HG03139 (cell line): ENCODE measurements around the gene CHST6.
"Not testable (repeated sequence)": the region's sequence is repeated elsewhere in the genome, so short reads cannot be mapped to it uniquely, and the experiment has no call there.

Experiments
- ATAC-seq: cut with Tn5 transposase; IDR thresholded peaks from one replicate; pipeline ENCODE4 v1.9.1; 2021; ENCODE audit not compliant: unreplicated experiment

The CHST6 gene

DNA sequence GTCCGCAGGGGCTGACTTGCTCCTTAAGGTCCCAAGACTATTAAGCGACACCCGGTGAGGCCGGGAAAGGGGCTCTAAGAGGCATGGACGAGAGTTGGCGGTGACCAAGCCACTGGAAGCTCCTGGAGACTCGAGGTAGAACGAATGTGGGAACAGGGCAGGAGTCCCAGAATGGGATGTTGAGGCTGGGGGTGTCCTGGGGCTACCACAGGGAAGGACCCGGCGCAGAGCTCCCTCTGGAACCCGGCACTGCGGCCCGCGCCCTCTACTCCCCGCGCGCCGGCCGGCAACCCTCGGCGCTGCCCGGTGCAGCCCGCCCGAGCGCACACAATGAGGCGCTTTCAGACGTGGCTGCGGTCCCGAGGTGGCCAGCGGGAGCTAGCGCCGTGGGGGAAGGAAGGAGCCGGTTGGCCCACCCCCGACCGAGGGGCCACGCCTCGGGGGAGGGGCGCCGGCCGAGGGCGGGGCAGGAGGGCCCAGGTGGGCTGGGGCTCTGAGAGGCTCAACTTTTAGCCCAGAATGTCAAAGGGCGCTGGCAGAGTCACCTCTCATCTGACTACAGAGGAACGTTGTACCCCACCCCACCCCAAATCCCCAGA, at the start of gene CHST6:
CHST6 (minus strand) TSS at position 366 of the 599 bp plus-strand sequence. CDS start 15,613 bp downstream, outside the sequence.
- ATAC-seq: peak; percentile 72

GRCh38 chr16:75542462-75542861, 47.2 kb upstream of the CHST6 start:
- not testable (repeated sequence) for ATAC-seq

GRCh38 chr16:75541236-75541635, 46.0 kb upstream of the CHST6 start:
- ATAC-seq: no peak

DNA sequence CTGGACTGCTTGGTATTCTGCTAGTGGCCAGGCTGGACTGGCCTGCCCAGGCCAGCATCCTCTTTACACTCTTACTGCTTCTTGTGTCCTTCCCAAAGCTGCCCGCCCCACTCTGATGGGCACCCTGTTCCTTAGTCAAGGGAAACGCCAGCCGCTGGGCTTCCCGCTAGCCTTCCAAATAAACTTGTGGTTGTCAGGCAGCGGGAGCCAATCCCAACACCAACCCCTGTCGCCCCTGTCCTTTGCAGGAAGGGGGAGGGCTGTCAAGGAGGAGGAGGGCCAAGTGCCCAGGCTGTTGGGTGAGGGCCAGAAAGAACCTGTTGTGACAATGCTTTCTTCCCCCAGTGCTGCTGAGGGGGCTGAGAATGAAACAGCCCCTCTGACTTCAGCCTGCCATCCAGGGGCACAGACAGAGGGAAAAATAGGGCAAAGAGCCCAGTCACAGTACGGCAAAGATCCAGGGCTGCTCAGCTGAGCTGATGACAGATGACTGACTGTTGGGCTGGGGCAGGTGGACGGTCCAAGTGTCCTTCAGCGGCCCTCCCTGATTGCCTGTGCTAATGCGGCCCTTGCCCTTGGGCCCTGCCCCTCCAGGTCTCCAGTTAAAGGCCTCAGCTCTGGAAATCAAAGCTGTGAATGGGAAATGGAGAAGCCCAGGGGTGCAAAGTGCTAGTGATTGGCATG, 43.8 kb upstream of the CHST6 start:
- not testable (repeated sequence) for ATAC-seq

DNA sequence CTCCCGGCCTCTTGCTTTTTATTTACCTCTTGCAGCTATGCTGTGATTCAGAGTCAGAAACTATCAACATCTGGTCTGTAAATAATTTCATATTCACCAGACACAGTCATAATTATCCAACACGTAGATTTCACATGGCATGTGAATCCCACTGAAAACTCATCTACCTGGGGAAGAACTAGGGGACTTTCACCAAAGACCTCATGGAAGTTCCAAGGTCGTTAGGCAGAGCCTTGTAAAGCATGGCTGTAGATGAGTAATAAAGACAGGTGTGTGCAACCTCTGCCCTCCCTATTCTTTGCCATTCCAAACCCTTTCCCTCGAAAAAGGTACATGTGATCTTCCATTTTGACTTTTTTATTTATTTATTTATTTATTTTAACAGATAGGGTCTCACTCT, 42.5 kb upstream of the CHST6 start:
- ATAC-seq: no peak

- ATAC-seq: no peak
Measured at GRCh38 chr16:75535901-75536300, 40.7 kb upstream of the CHST6 start, which contains the start of gene CHST5. CHST5 (minus strand) TSS chr16:75536108; CDS start chr16:75530384, 5,724 bp downstream.

DNA sequence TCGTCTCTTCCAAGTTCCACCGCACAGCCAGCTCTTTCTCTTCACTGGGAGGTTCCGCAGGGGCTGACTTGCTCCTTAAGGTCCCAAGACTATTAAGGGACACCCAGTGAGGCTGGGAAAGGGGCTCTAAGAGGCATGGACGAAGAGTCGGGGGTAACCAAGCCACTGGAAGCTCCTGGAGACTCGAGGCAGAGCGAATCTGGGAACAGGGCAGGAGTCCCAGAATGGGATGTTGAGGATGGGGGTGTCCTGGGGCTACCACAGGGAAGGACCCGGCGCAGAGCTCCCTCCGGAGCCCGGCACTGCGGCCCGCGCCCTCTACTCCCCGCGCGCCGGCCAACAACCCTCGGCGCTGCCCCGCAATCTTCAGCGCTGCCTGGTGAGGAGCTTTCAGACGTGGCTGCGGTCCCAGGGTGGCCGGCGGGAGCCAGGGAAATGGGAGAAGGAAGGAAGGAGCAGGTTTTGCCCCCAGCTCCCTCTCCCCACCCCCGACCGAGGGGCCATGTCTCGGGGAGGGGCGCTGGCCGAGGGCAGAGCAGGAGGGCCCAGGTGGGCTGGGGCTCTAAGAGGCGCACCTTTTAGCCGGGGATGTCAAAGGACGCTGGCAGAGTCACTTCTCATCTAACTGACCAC, 40.1 kb upstream of the CHST6 start:
- no peak for ATAC-seq

- ATAC-seq: no peak
Measured at GRCh38 chr16:75534560-75535205, 39.4 kb upstream of the CHST6 start.

DNA sequence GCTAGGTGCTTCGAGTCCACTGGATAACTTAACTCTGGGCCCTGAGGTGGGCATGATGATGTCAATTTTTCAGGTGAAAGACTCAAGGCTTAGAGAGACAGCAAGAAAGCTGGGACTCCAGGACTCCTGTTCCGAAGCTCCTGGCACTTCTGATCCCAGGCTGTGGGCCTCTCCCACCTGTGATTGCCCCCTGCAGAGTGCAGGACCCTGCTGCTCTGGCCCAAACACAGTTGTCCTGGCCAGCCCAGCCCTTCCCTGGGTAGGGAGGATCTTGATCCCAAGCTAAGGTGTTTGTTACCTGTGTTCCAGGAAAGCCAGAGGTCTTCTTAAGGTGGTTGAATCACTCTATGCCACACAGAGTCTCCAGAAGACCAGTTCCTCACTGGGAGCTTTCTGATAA, 37.5 kb upstream of the CHST6 start:
- no peak for ATAC-seq

- no peak for ATAC-seq
Measured at GRCh38 chr16:75532142-75532765, 37.0 kb upstream of the CHST6 start.

- ATAC-seq: no peak
Measured at GRCh38 chr16:75529959-75530358, 34.7 kb upstream of the CHST6 start.

DNA sequence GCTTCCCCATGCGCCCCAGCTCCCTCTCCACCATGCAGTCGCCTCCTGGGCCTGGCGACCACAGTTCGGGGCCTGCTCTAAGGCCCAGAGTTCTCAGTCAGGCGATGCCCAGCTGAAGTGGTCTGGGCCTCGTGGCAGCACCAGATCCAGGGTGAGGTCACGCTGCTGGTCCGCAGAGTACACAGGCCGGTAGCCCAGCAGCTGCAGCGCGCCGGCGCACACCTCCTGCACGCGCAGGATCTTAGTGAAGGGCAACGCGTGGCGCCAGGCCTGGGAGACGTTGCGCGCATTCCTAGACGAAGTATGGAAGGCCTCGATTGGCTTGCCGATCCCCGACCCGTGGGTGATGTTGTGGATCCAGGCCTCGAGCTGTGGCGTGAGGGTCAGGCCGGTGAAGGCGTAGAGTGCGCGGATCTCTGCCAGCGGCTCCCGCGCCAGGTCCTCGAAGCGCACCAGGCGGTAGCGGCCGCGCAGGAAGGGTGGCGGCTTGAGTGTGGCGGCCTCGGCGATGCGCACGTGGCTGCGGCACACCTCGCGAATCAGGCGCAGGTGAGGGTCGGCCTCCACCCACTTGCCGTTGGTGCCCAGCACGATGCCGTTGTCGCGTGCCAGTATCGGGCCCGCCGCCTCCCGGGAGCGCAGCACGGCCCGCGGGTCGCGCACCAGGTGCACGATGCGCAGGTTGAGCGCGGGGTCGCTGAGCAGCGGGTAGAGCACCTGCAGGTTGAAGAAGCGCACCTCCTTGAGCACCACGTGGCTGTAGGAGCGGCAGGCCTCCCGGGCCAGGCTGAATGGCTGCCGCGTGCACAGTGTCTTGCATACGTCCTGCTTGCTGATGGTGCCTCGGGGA, 34.0 kb upstream of the CHST6 start:
- ATAC-seq: no peak

GRCh38 chr16:75527825-75528299, 32.6 kb upstream of the CHST6 start:
- no peak for ATAC-seq

- ATAC-seq: no peak
Measured at GRCh38 chr16:75526032-75526790, 31.0 kb upstream of the CHST6 start.

DNA sequence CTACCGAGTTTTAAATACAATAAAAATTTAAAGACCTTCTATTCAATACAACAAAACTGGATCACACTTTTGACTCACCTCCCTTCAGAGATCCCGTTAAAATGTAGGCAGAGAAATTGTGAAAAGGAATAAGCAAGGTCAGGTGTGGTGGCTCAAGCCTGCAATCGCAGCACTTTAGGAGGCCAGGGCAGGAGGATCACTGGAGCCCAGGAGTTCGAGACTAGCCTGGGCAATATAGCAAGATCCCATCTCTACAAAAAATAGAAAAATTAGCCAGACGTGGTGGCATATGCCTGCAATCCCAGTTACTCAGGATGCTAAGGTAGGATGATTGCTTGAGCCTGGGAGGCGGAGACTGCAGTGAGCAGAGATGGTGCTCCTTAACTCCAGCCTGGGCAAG, 23.9 kb upstream of the CHST6 start:
- no peak for ATAC-seq

GRCh38 chr16:75516189-75516966, 21.1 kb upstream of the CHST6 start:
- ATAC-seq: not testable (repeated sequence)

DNA sequence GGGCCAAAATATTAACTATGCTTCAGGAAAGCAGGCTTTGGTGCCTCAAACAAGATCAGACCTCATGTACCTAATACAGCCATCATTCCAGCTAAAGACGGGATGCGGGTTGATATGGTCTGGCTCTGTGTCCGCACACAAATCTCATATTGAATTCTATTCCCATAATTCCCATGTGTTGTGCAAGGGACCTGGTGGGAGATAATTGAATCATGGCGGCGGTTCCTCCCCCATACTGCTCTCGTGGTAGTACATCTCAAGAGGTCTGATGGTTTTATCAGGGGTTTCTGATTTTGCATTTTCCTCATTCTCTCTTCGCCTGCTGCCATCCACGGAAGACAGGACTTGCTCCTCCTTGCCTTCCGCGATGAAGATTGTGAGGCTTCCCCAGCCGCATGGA, 19.1 kb upstream of the CHST6 start:
- no peak for ATAC-seq

DNA sequence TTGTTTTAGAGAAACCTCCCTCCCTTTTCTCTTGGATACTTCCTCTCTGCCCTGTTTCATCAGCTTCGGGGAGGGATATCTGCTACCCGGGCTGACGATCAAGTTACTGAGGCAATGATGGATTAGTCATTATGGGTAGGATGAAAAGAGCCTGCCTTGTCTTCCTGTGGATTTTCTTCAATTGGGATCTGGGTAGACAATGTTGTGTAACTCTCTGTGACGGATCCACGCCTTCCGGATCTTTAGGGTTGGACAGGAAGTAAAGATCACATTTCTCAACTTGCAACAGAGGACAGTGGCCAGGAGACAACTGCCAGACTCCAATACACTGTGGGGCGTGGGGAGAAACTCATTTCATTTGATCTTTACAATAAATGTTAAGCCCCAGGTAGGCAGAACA, 11.3 kb upstream of the CHST6 start:
- ATAC-seq: no peak

DNA sequence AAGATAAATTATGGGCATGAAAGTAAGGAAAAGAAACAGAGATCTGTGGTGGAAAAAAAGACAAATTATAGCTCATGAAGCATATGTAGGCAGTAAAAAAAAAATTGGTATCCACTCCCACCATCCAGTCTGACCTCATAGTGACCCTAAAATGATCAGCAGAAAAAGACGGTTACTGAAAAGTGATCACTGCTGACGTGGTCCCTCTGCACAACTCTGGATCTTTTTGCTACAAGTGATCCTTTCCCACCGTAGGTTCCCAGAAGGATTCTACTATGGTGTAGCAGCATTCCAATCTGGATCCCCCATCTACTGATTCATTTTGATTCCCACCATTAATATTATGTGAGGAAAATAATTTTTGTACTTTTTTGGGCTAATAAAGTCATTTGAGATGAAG, 10.9 kb upstream of the CHST6 start:
- no peak for ATAC-seq
